HCT116 (cell line): Measurements from ENCODE around the gene ASPHD1.
A peak's percentile ranks its signal among the peaks of the same experiment; 100 is the strongest.

Experiments used
- CEBPB ChIP-seq: IDR thresholded peaks from 2 replicates; pipeline ENCODE4 v1.6.1; 2012; ENCODE audit warnings: low read depth
- EZH2 ChIP-seq: fragments of 200-600 bp; sonication (generic); IDR thresholded peaks from 2 replicates; pipeline ENCODE4 v1.6.1; 2017; ENCODE audit warnings: antibody characterized with exemption, mixed run types
- EZH2phosphoT487 ChIP-seq: fragments of 200-600 bp; IDR thresholded peaks from 2 replicates; pipeline ENCODE4 v1.6.1; 2018; ENCODE audit warnings: antibody characterized with exemption, borderline replicate concordance
- POLR2A ChIP-seq: IDR thresholded peaks from 2 replicates; pipeline ENCODE4 v1.7.0; 2011; ENCODE audit warnings: borderline replicate concordance; ENCODE audit not compliant: insufficient read depth, insufficient read length; ENCODE audit errors: extremely low read depth
- POLR2AphosphoS5 ChIP-seq: IDR thresholded peaks from 2 replicates; pipeline ENCODE4 v1.6.1; 2011; ENCODE audit warnings: mild to moderate bottlenecking, low read depth, low read length, moderate library complexity
- SP1 ChIP-seq: IDR thresholded peaks from 2 replicates; pipeline ENCODE4 v1.6.1; 2012; ENCODE audit warnings: low read depth
- SRF ChIP-seq: IDR thresholded peaks from 2 replicates; pipeline ENCODE4 v1.6.1; 2012; ENCODE audit warnings: low read depth
- YY1 ChIP-seq: IDR thresholded peaks from 2 replicates; pipeline ENCODE4 v1.6.1; 2011; ENCODE audit warnings: low read length, low read depth, moderate library complexity, mild to moderate bottlenecking; ENCODE audit not compliant: insufficient replicate concordance; ENCODE audit errors: extremely low read depth
- TF ChIP-seq, protein P1 (sequence below), 3 experiments: fragments of 200-600 bp in 1 of 3; sonication (generic) in 1 of 3; IDR thresholded peaks in 2 of 3; conservative IDR thresholded peaks in 1 of 3; 2 replicates each; pipeline ENCODE4 v1.5.1; 2012 to 2017; ENCODE audit warnings: low read depth in 2 of 3, low read length in 2 of 3, antibody characterized with exemption in 1 of 3, borderline replicate concordance in 1 of 3, control low read depth in 1 of 3, mild to moderate bottlenecking in 1 of 3, mixed read lengths in 1 of 3, mixed run types in 1 of 3, moderate library complexity in 1 of 3; ENCODE audit not compliant: insufficient read depth in 1 of 3
- TF ChIP-seq, protein P2 (sequence below): IDR thresholded peaks from 2 replicates; pipeline ENCODE4 v1.6.1; 2012
- TF ChIP-seq, protein P3 (sequence below): IDR thresholded peaks from 2 replicates; pipeline ENCODE4 v1.6.1; 2011; ENCODE audit warnings: mild to moderate bottlenecking, low read length, moderate library complexity; ENCODE audit not compliant: insufficient replicate concordance; ENCODE audit errors: extremely low read depth
- TF ChIP-seq, protein P4 (sequence below): IDR thresholded peaks from 2 replicates; pipeline ENCODE4 v1.6.1; 2012

DNA sequence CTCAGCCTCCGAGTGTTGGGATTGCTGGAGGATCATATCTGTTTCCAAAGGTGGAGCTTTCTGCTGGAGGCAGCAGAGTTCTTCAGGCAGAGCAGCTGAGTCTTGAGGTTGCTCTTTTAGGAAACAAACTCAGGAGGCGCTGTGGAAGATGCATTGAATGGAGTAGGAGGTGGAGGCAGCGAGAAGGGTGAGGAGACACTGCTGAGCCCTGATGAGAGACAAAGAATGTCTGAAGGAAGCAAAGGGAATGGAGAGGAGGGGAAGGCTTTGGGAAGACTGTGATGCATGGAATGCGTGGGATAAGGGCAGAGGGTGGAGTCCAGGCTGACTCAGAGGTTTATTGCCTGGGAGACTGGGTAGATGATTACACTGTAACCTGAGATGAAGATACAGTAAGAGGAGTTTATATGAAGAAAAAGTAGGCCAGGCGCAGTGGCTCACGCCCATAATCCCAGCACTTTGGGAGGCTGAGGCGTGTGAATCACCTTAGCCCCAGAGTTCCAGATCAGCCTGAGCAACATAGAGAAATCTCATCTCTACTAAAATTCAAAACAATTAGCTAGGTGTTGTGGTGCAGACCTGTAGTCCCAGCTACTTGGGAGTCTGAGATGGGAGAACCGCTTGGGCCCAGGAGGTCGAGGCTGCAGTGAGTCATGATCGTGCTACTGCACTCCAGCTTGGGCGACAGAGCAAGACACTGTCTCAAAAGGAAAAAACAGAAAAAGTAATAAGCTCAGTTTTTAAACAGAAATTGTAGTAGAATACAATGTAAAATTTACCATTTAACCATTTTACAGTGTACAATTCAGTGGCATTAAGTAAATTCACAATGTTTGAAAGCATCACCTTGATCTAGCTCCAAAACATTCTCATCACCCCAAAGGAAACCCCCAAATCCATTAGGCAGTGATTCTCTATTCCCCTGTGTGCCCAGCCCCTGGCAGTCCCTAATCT, 43.8 kb downstream of the ASPHD1 start:
- TF ChIP-seq, protein P1, sequence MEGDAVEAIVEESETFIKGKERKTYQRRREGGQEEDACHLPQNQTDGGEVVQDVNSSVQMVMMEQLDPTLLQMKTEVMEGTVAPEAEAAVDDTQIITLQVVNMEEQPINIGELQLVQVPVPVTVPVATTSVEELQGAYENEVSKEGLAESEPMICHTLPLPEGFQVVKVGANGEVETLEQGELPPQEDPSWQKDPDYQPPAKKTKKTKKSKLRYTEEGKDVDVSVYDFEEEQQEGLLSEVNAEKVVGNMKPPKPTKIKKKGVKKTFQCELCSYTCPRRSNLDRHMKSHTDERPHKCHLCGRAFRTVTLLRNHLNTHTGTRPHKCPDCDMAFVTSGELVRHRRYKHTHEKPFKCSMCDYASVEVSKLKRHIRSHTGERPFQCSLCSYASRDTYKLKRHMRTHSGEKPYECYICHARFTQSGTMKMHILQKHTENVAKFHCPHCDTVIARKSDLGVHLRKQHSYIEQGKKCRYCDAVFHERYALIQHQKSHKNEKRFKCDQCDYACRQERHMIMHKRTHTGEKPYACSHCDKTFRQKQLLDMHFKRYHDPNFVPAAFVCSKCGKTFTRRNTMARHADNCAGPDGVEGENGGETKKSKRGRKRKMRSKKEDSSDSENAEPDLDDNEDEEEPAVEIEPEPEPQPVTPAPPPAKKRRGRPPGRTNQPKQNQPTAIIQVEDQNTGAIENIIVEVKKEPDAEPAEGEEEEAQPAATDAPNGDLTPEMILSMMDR (IDR thresholded peaks at IDR 0.05 in 2 of 3, conservative IDR thresholded peaks at IDR 0.05 in 1 of 3; ENCODE audit: borderline replicate concordance in 1 of 3, insufficient read depth in 1 of 3, low read depth in 2 of 3, low read length in 2 of 3): peak; percentile 40 to 66 (median 42); a peak in 5 of 6 replicates
- TF ChIP-seq POLR2AphosphoS5 (peak; percentile 81), SP1 (peak; percentile 95), SRF (peak; percentile 51; the same call in 1 of the 2 replicates), EZH2phosphoT487 (no peak), CEBPB (peak; percentile 38; the same call in 1 of the 2 replicates), POLR2A (peak; percentile 19), YY1 (peak; percentile 22), EZH2 (no peak)
- TF ChIP-seq, protein P2, sequence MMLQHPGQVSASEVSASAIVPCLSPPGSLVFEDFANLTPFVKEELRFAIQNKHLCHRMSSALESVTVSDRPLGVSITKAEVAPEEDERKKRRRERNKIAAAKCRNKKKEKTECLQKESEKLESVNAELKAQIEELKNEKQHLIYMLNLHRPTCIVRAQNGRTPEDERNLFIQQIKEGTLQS: no peak
- TF ChIP-seq, protein P3, sequence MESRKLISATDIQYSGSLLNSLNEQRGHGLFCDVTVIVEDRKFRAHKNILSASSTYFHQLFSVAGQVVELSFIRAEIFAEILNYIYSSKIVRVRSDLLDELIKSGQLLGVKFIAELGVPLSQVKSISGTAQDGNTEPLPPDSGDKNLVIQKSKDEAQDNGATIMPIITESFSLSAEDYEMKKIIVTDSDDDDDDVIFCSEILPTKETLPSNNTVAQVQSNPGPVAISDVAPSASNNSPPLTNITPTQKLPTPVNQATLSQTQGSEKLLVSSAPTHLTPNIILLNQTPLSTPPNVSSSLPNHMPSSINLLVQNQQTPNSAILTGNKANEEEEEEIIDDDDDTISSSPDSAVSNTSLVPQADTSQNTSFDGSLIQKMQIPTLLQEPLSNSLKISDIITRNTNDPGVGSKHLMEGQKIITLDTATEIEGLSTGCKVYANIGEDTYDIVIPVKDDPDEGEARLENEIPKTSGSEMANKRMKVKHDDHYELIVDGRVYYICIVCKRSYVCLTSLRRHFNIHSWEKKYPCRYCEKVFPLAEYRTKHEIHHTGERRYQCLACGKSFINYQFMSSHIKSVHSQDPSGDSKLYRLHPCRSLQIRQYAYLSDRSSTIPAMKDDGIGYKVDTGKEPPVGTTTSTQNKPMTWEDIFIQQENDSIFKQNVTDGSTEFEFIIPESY: peak; percentile 31
- TF ChIP-seq, protein P4, sequence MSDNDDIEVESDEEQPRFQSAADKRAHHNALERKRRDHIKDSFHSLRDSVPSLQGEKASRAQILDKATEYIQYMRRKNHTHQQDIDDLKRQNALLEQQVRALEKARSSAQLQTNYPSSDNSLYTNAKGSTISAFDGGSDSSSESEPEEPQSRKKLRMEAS: no peak; the same call in 1 of the 2 replicates
